B cell (primary cell): ENCODE measurements around the gene HTR4. TPM values are rescaled to one million over a fixed set of nuclear protein-coding genes. Genes with fewer than 3 reads are reported as not detected.

Source experiments
- ATAC-seq: fragments of 200-7000 bp; cut with Tn5 transposase; one replicate; pipeline ENCODE4 v1.10.0; 2021; ENCODE audit warnings: low read depth, mild to moderate bottlenecking, moderate number of reproducible peaks, moderate library complexity
- CTCF ChIA-PET: fragments of 350-600 bp; sonication (Branson Sonifier 250); formaldehyde crosslinking; loops from one replicate; lab custom pipeline; 2021; ENCODE audit warnings: antibody characterized with exemption, inconsistent platforms; lab: Charles Lee
- POLR2A ChIA-PET: fragments of 350-600 bp; sonication (Branson Sonifier 250); formaldehyde crosslinking; loops from one replicate; lab custom pipeline; 2021; ENCODE audit warnings: antibody characterized with exemption; lab: Charles Lee
- DNase-seq: peaks from one replicate; pipeline ENCODE4 v3.0.0; 2013
- H2AFZ ChIP-seq: 2 replicates; pipeline ENCODE4 v1.6.1; 2012; ENCODE audit warnings: mild to moderate bottlenecking, low read depth, low read length; ENCODE audit not compliant: insufficient read depth, poor library complexity, severe bottlenecking
- H3K27ac ChIP-seq, 2 donors: 1 replicate in 1 of 2; 2 replicates in 1 of 2; pipeline ENCODE4 v1.5.1; 2012 to 2013; ENCODE audit warnings: low read length in 2 of 2, mild to moderate bottlenecking in 2 of 2, moderate library complexity in 1 of 2
- H3K27me3 ChIP-seq, 4 experiments: fragments of 200-600 bp in 1 of 4; sonication (generic) in 1 of 4; replicated peaks in 1 of 4; 1 replicate in 2 of 4; 2 replicates in 2 of 4; pipeline versions ENCODE4 v1.6.1 to v1.7.0; 2013 to 2016; ENCODE audit warnings: low read length in 3 of 4, mild to moderate bottlenecking in 2 of 4, mixed read lengths in 1 of 4, moderate library complexity in 1 of 4; ENCODE audit not compliant: insufficient read depth in 4 of 4, control insufficient read depth in 3 of 4; ENCODE audit errors: control extremely low read depth in 1 of 4
- H3K36me3 ChIP-seq, 2 experiments: replicated peaks in 1 of 2; 1 replicate in 1 of 2; 2 replicates in 1 of 2; pipeline versions ENCODE4 v1.6.1 to v1.7.1; 2013; ENCODE audit warnings: low read length in 1 of 2; ENCODE audit not compliant: insufficient read depth in 2 of 2, control insufficient read depth in 1 of 2; ENCODE audit errors: control extremely low read depth in 1 of 2, extremely low read depth in 1 of 2
- H3K4me1 ChIP-seq, 2 donors: fragments of 200-600 bp in 1 of 2; sonication (generic) in 1 of 2; 1 replicate in 1 of 2; 2 replicates in 1 of 2; pipeline versions ENCODE4 v1.5.1 to v1.6.1; 2013 to 2017; ENCODE audit warnings: low read length in 2 of 2; ENCODE audit not compliant: control insufficient read depth in 2 of 2, insufficient read depth in 2 of 2
- H3K4me2 ChIP-seq: replicated peaks from 2 replicates; pipeline ENCODE3; 2012; ENCODE audit warnings: mild to moderate bottlenecking, low read depth, low read length; ENCODE audit not compliant: poor library complexity, severe bottlenecking
- H3K4me3 ChIP-seq, 5 experiments: fragments of 200-600 bp in 1 of 5; sonication (generic) in 1 of 5; 1 replicate in 3 of 5; 2 replicates in 2 of 5; pipeline versions ENCODE4 v1.5.1 to v1.7.0; 2011 to 2016; ENCODE audit warnings: low read length in 4 of 5, mild to moderate bottlenecking in 4 of 5, low read depth in 2 of 5, control low read depth in 1 of 5, moderate library complexity in 1 of 5; ENCODE audit not compliant: insufficient read depth in 1 of 5; ENCODE audit errors: control extremely low read depth in 1 of 5, extremely low read depth in 1 of 5
- H3K79me2 ChIP-seq: fragments of 200-600 bp; sonication (generic); one replicate; pipeline ENCODE4 v1.6.0; 2016; ENCODE audit warnings: low read length; ENCODE audit not compliant: control insufficient read depth, insufficient read depth
- H3K9ac ChIP-seq: fragments of 200-600 bp; sonication (generic); 2 replicates; pipeline ENCODE4 v1.6.1; 2017; ENCODE audit warnings: mild to moderate bottlenecking, low read length, moderate library complexity
- H3K9me3 ChIP-seq, 3 donors: one replicate each; pipeline versions ENCODE4 v1.6.1 to v1.7.1; 2013; ENCODE audit warnings: low read length in 2 of 3; ENCODE audit not compliant: control insufficient read depth in 2 of 3, insufficient read depth in 1 of 3; ENCODE audit errors: control extremely low read depth in 1 of 3
- H4K20me1 ChIP-seq: 2 replicates; pipeline ENCODE4 v1.6.0; 2012; ENCODE audit warnings: mild to moderate bottlenecking, low read length; ENCODE audit not compliant: insufficient read depth, control insufficient read depth, poor library complexity, severe bottlenecking
- H3K27ac Mint-ChIP-seq: one replicate; pipeline ENCODE4 v1.8.0; 2021; ENCODE audit warnings: mixed read lengths
- H3K27me3 Mint-ChIP-seq: one replicate; pipeline ENCODE4 v1.8.0; 2021; ENCODE audit warnings: mixed read lengths
- H3K4me1 Mint-ChIP-seq: one replicate; pipeline ENCODE4 v1.8.0; 2021; ENCODE audit warnings: mixed read lengths
- H3K4me3 Mint-ChIP-seq: one replicate; pipeline ENCODE4 v1.8.0; 2021; ENCODE audit warnings: mixed read lengths
- H3K9me3 Mint-ChIP-seq: one replicate; pipeline ENCODE4 v1.8.0; 2022; ENCODE audit warnings: mixed read lengths; ENCODE audit not compliant: insufficient read depth
- CTCF ChIP-seq: fragments of 200-600 bp; IDR thresholded peaks from one replicate; pipeline ENCODE4 v1.8.0; 2022; ENCODE audit warnings: antibody characterized with exemption, mild to moderate bottlenecking
- EZH2 ChIP-seq: IDR thresholded peaks from 2 replicates; pipeline ENCODE4 v1.6.1; 2012; ENCODE audit warnings: borderline replicate concordance, low read depth, mild to moderate bottlenecking, moderate library complexity, low read length; ENCODE audit not compliant: insufficient read depth, poor library complexity, severe bottlenecking
- WGBS: methylation state at CpG from one replicate; pipeline ENCODE4 v1.1.5; 2013; ENCODE audit warnings: missing lambda C conversion rate; ENCODE audit not compliant: insufficient coverage; 5-methylcytosine and 5-hydroxymethylcytosine counted together
- intact Hi-C: fragments of 100-400 bp; cut with micrococcal nuclease; formaldehyde crosslinking; loops from one replicate; pipeline ENCODE4 v1.10.0; 2022
- polyA plus RNA-seq: library from polyadenylated mRNA; depleted of rRNA; stranded (reverse); fragments of >200 nt; gene quantifications from 2 replicates; pipeline ENCODE4 v1.2.3, GENCODE V29; 2012
- total RNA-seq, 2 donors: library from RNA; stranded (reverse); fragments of 120-200 nt in 1 of 2; gene quantifications; 1 replicate in 1 of 2; 2 replicates in 1 of 2; pipeline versions ENCODE4 v1.2.3 to v1.2.4, GENCODE V29; 2013 to 2022

Gene HTR4
- total and polyA plus RNA-seq, 2 donors (not counting 1 experiment from before 2014, with no cell fraction given), result not detected

DNA sequence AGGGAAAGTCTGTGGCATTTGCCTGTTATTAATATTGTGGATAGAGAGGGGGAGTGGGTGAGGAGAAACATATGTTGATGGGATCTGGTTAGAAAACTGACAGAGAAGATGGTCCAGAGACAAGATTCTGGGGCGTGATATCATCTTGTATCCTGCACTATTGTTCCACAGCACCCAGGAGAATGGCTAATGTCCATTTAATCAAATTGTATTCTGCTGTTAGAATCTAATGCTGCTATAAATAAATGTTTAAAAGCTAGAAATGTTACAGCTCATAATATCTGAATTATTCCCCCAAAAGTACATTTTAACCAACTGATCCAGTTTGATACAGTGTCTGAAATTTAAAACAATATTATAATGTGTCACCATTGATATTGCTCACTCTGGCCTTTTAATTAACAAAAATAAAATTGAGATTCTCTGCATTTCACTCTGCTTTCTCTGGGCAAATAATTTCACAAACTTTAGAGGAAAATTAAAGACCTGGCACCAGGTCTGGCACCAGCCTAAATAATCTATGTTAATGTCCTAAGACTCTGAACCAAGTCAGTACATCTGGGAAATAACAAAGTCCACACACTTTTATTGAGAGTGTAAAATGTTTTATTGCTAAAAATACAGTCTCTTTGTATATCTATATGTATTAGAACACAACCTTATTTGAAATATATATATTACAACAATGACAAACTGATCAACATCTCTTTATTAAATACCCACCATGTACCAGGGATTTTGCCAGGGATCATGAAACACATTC lies 18.8 kb downstream of the HTR4 start:
- Mint-ChIP-seq H3K4me3 (no peak overlapping the region), H3K27me3 (peaks cover 14% of the 10 kb centered on the region), H3K9me3 (no peaks in the 10 kb centered on the region), H3K27ac (no peak overlapping the region), H3K4me1 (no peaks in the 10 kb centered on the region)
- ChIA-PET CTCF (no interaction called here), POLR2A (no interaction called here)
- H3K27me3 ChIP-seq, result peaks cover 0 to 2% (median 0%) of the 10 kb centered on the region in 4 experiments
- H3K9ac ChIP-seq, result no peak overlapping the region
- H3K27ac ChIP-seq, result no peak overlapping the region
- no peaks in the 10 kb centered on the region for H3K9me3 ChIP-seq
- no peak overlapping the region for H3K4me3 ChIP-seq
- intact Hi-C loops, result no loop called here
- no CpG with 5 or more reads among the region's 1 CpG for WGBS
- H4K20me1 ChIP-seq, result no peaks in the 10 kb centered on the region
- no peaks in the 10 kb centered on the region for H3K4me1 ChIP-seq
- TF ChIP-seq CTCF, result no peak
- H2AFZ ChIP-seq, result no peak overlapping the region
- no peaks in the 10 kb centered on the region for H3K79me2 ChIP-seq
- no peak overlapping the region for H3K4me2 ChIP-seq
- H3K36me3 ChIP-seq, result no peaks in the 10 kb centered on the region
- ATAC-seq (no peak), DNase-seq (no peak)

GRCh38 chr5:148633067-148633377 lies 21.3 kb downstream of the HTR4 start:
- Histone ChIP-seq H2AFZ (no peak overlapping the region), H3K4me2 (no peak overlapping the region), H3K9me3 (no peaks in the 10 kb centered on the region), H4K20me1 (no peaks in the 10 kb centered on the region), H3K4me3 (no peak overlapping the region), H3K27me3 (no peaks in the 10 kb centered on the region), H3K4me1 (no peaks in the 10 kb centered on the region), H3K79me2 (no peaks in the 10 kb centered on the region), H3K36me3 (no peaks in the 10 kb centered on the region), H3K9ac (no peak overlapping the region), H3K27ac (no peak overlapping the region)
- TF ChIP-seq EZH2 (no peak), CTCF (no peak)
- ATAC-seq, result no peak
- H3K9me3 Mint-ChIP-seq, result no peaks in the 10 kb centered on the region
- H3K27ac Mint-ChIP-seq, result no peak overlapping the region
- no peaks in the 10 kb centered on the region for H3K4me1 Mint-ChIP-seq
- peaks cover 7% of the 10 kb centered on the region for H3K27me3 Mint-ChIP-seq
- ChIA-PET POLR2A (no interaction called here), CTCF (no interaction called here)
- DNase-seq, result no peak
- intact Hi-C loops, result no loop called here
- no peak overlapping the region for H3K4me3 Mint-ChIP-seq
- WGBS, result no CpG with 5 or more reads among the region's 1 CpG
